Epidermal melanocyte (primary cell): Measurements from ENCODE around the gene SLC18A3.

Source experiments
- DNase-seq: peaks from one replicate; pipeline ENCODE4 v3.0.0; 2011; ENCODE audit warnings: low spot score; ENCODE audit not compliant: insufficient read length

SLC18A3 gene

GRCh38 chr10:49625411-49625810 lies 15.3 kb downstream of the SLC18A3 start:
- DNase-seq: no peak

GRCh38 chr10:49627038-49627437 lies 16.9 kb downstream of the SLC18A3 start:
- no peak for DNase-seq

- no peak for DNase-seq
Measured at GRCh38 chr10:49627644-49628247, 17.6 kb downstream of the SLC18A3 start.

- no peak for DNase-seq
Measured at GRCh38 chr10:49628599-49628998, 18.5 kb downstream of the SLC18A3 start.

- no peak for DNase-seq
Measured at GRCh38 chr10:49629431-49629881, 19.3 kb downstream of the SLC18A3 start.

- DNase-seq: no peak
Measured at GRCh38 chr10:49631975-49632374, 21.9 kb downstream of the SLC18A3 start.

GRCh38 chr10:49632406-49633317 lies 22.6 kb downstream of the SLC18A3 start:
- no peak for DNase-seq

GRCh38 chr10:49633327-49634068 lies 23.4 kb downstream of the SLC18A3 start:
- no peak for DNase-seq

- no peak for DNase-seq
Measured at GRCh38 chr10:49634069-49634660, 24.1 kb downstream of the SLC18A3 start.

- DNase-seq: no peak
Measured at GRCh38 chr10:49642311-49642710, 32.2 kb downstream of the SLC18A3 start.

GRCh38 chr10:49643241-49644034 lies 33.3 kb downstream of the SLC18A3 start:
- no peak for DNase-seq

GRCh38 chr10:49644035-49644646 lies 34.0 kb downstream of the SLC18A3 start:
- DNase-seq: no peak

GRCh38 chr10:49645417-49645816 lies 35.3 kb downstream of the SLC18A3 start:
- DNase-seq: no peak

GRCh38 chr10:49645871-49646870 lies 36.1 kb downstream of the SLC18A3 start:
- DNase-seq: no peak

GRCh38 chr10:49647554-49647953 lies 37.4 kb downstream of the SLC18A3 start:
- DNase-seq: no peak

- DNase-seq: no peak
Measured at GRCh38 chr10:49647985-49648795, 38.1 kb downstream of the SLC18A3 start.

- no peak for DNase-seq
Measured at GRCh38 chr10:49649294-49649693, 39.2 kb downstream of the SLC18A3 start.
